Mucosa of descending colon (tissue), 3 donors: ENCODE measurements around the gene PAX7. TPM values are rescaled to one million over a fixed set of nuclear protein-coding genes. Genes with fewer than 3 reads are reported as not detected.

Experiments
- ATAC-seq: fragments of 200-7000 bp; cut with Tn5 transposase; one replicate; pipeline ENCODE4 v1.9.1; 2020; ENCODE audit warnings: mild to moderate bottlenecking, moderate library complexity
- DNase-seq, 3 donors: peaks; one replicate each; pipeline ENCODE4 v3.0.0-alpha.2; 2020
- H3K36me3 ChIP-seq: fragments of 200-600 bp; one replicate; pipeline ENCODE4 v1.8.0; 2021; ENCODE audit warnings: low read depth, mild to moderate bottlenecking
- H3K4me1 ChIP-seq: fragments of 200-600 bp; one replicate; pipeline ENCODE4 v1.8.0; 2021; ENCODE audit warnings: low read depth, mild to moderate bottlenecking
- H3K4me3 ChIP-seq: fragments of 200-600 bp; one replicate; pipeline ENCODE4 v1.8.0; 2021; ENCODE audit warnings: mild to moderate bottlenecking
- H3K9me3 ChIP-seq: fragments of 200-600 bp; one replicate; pipeline ENCODE4 v1.8.0; 2021; ENCODE audit warnings: mild to moderate bottlenecking
- CTCF ChIP-seq: fragments of 200-600 bp; IDR thresholded peaks from one replicate; pipeline ENCODE4 v1.8.0; 2022; ENCODE audit warnings: antibody characterized with exemption, mild to moderate bottlenecking
- intact Hi-C, 2 donors: fragments of 100-400 bp; cut with DNase I in 1 of 2; cut with micrococcal nuclease in 1 of 2; formaldehyde crosslinking; loops; one replicate each; pipeline versions ENCODE4 v1.11.0 to v1.11.1; 2022; cut with DNase I, micrococcal nuclease
- total RNA-seq, 3 donors: library from RNA; stranded (reverse); fragmentation: NEBNext Ultra II Directional in 2 of 3; extraction: Animal tissue kit (Norgen Biotek cat#: 25700) in 2 of 3; gene quantifications; one replicate each; pipeline versions ENCODE4 v1.2.1 to v1.2.4, GENCODE V29; 2021 to 2023
- donor health status: DM: no; HTN: no; CAD: no; lungs with moderate emphysema.
- donor health status: DM: no; HTN: no; CAD: no.
- donor health status: DM: no; HTN: yes; CAD: no.

Gene PAX7
- total RNA-seq, 3 donors from 2014 or later = not detected

GRCh38 chr1:18734461-18735223 is 104.0 kb downstream of the PAX7 start:
- DNase-seq (no peak), ATAC-seq (no peak)
- H3K4me1 ChIP-seq = no peaks in the 10 kb centered on the region
- intact Hi-C loops = no loop called here
- no peaks in the 10 kb centered on the region for H3K36me3 ChIP-seq
- no peak for TF ChIP-seq CTCF
- H3K4me3 ChIP-seq = no peak overlapping the region
- no peaks in the 10 kb centered on the region for H3K9me3 ChIP-seq

- no peak for TF ChIP-seq CTCF
- ATAC-seq (no peak), DNase-seq (no peak)
- intact Hi-C loops = no loop called here
- H3K9me3 ChIP-seq = no peaks in the 10 kb centered on the region
- no peaks in the 10 kb centered on the region for H3K4me1 ChIP-seq
- H3K4me3 ChIP-seq = no peak overlapping the region
- no peaks in the 10 kb centered on the region for H3K36me3 ChIP-seq
Measured at GRCh38 chr1:18735224-18735997, 104.8 kb downstream of the PAX7 start.

GRCh38 chr1:18736958-18737357 is 106.3 kb downstream of the PAX7 start:
- intact Hi-C loops = no loop called here

GRCh38 chr1:18738126-18738525 is 107.5 kb downstream of the PAX7 start:
- H3K9me3 ChIP-seq = no peaks in the 10 kb centered on the region
- no peak for DNase-seq
- ATAC-seq = no peak
- intact Hi-C loops = no loop called here
- no peak overlapping the region for H3K4me3 ChIP-seq
- H3K4me1 ChIP-seq = no peaks in the 10 kb centered on the region
- H3K36me3 ChIP-seq = no peaks in the 10 kb centered on the region
- no peak for TF ChIP-seq CTCF

More at GRCh38 chr1:18736958-18737357, 106.3 kb downstream of the PAX7 start:
- Histone ChIP-seq H3K9me3 (no peaks in the 10 kb centered on the region), H3K4me3 (no peak overlapping the region), H3K36me3 (no peaks in the 10 kb centered on the region), H3K4me1 (no peaks in the 10 kb centered on the region)
- DNase-seq (no peak), ATAC-seq (no peak)
- no peak for TF ChIP-seq CTCF

GRCh38 chr1:18738617-18739016 is 108.0 kb downstream of the PAX7 start:
- TF ChIP-seq CTCF = no peak
- intact Hi-C loops = no loop called here
- Histone ChIP-seq H3K36me3 (no peaks in the 10 kb centered on the region), H3K9me3 (no peaks in the 10 kb centered on the region), H3K4me3 (no peak overlapping the region), H3K4me1 (no peaks in the 10 kb centered on the region)
- DNase-seq (no peak), ATAC-seq (no peak)
